HEK293 (cell line): Measurements from ENCODE around the gene CCDC28B.

ENCODE experiments used
- CTCF ChIA-PET: fragments of 350-600 bp; formaldehyde crosslinking; extraction: SDS; loops from one replicate; lab custom pipeline; 2021; ENCODE audit warnings: antibody characterized with exemption; lab: Yijun Ruan, JAX
- POLR2A ChIA-PET: fragments of 300-600 bp; formaldehyde crosslinking; extraction: SDS; loops from one replicate; lab custom pipeline; 2020; ENCODE audit warnings: antibody characterized with exemption, inconsistent platforms; lab: Yijun Ruan, JAX
- H3K27ac ChIP-seq: fragments of 200-500 bp; sonication (Bioruptor generic); 2 replicates; pipeline ENCODE4 v1.5.1; 2014; ENCODE audit warnings: low read depth, low read length, control low read depth, inconsistent platforms; ENCODE audit errors: extremely low read depth
- H3K36me3 ChIP-seq, 2 experiments: fragments of 200-500 bp in 1 of 2; sonication (Bioruptor generic) in 1 of 2; 1 replicate in 1 of 2; 2 replicates in 1 of 2; pipeline ENCODE4 v1.5.1; 2014 to 2017; ENCODE audit warnings: inconsistent platforms in 2 of 2, low read length in 2 of 2; ENCODE audit not compliant: control insufficient read depth in 2 of 2, insufficient read depth in 1 of 2
- H3K4me1 ChIP-seq: fragments of 200-500 bp; sonication (Bioruptor generic); 2 replicates; pipeline ENCODE4 v1.5.1; 2014; ENCODE audit warnings: mild to moderate bottlenecking, low read length, inconsistent platforms; ENCODE audit not compliant: control insufficient read depth, insufficient read depth
- H3K4me3 ChIP-seq: 2 replicates; pipeline ENCODE4 v1.5.1; 2011; ENCODE audit warnings: low read depth, mild to moderate bottlenecking, control low read depth, low read length, moderate library complexity
- H3K9me3 ChIP-seq: fragments of 200-500 bp; sonication (Bioruptor generic); 2 replicates; pipeline ENCODE4 v1.5.1; 2014; ENCODE audit warnings: low read depth, low read length, inconsistent platforms; ENCODE audit not compliant: control insufficient read depth, insufficient read depth
- EGR2 ChIP-seq: fragments of 450-650 bp; formaldehyde crosslinking; IDR thresholded peaks from 2 replicates; pipeline ENCODE4 v1.5.1; 2016; ENCODE audit warnings: low read depth, missing biosample characterization, missing genetic modification characterization
- HOXD13 ChIP-seq: sonication (generic); formaldehyde crosslinking; IDR thresholded peaks from 2 replicates; pipeline ENCODE4 v1.8.0; 2022; ENCODE audit warnings: missing genetic modification reagents, borderline replicate concordance
- INSM2 ChIP-seq: fragments of 450-650 bp; formaldehyde crosslinking; IDR thresholded peaks from 2 replicates; pipeline ENCODE4 v1.5.1; 2016; ENCODE audit warnings: missing biosample characterization, missing genetic modification characterization
- PRDM4 ChIP-seq: fragments of 450-650 bp; formaldehyde crosslinking; IDR thresholded peaks from 2 replicates; pipeline ENCODE4 v1.5.1; 2017; ENCODE audit warnings: missing biosample characterization, missing genetic modification characterization
- PRDM6 ChIP-seq: fragments of 450-650 bp; formaldehyde crosslinking; IDR thresholded peaks from 2 replicates; pipeline ENCODE4 v1.5.1; 2017; ENCODE audit warnings: missing biosample characterization, missing genetic modification characterization
- SCRT1 ChIP-seq: fragments of 450-650 bp; formaldehyde crosslinking; IDR thresholded peaks from 2 replicates; pipeline ENCODE4 v1.5.1; 2016; ENCODE audit warnings: missing biosample characterization, missing genetic modification characterization, borderline replicate concordance
- SCRT2 ChIP-seq: fragments of 450-650 bp; formaldehyde crosslinking; IDR thresholded peaks from 2 replicates; pipeline ENCODE4 v1.5.1; 2016; ENCODE audit warnings: missing biosample characterization, missing genetic modification characterization
- SETDB1 ChIP-seq: IDR thresholded peaks from one replicate; pipeline ENCODE4 v1.6.1; 2017; ENCODE audit warnings: mild to moderate bottlenecking, low read length, moderate library complexity, mixed read lengths; ENCODE audit not compliant: insufficient read length
- YY1 ChIP-seq: fragments of 450-650 bp; formaldehyde crosslinking; IDR thresholded peaks from 2 replicates; pipeline ENCODE4 v1.5.1; 2018; ENCODE audit warnings: missing biosample characterization, missing genetic modification characterization
- ZNF138 ChIP-seq: fragments of 450-650 bp; formaldehyde crosslinking; IDR thresholded peaks from 2 replicates; pipeline ENCODE4 v1.5.1; 2016; ENCODE audit warnings: missing biosample characterization, missing genetic modification characterization, borderline replicate concordance
- ZNF140 ChIP-seq: fragments of 450-650 bp; formaldehyde crosslinking; IDR thresholded peaks from 2 replicates; pipeline ENCODE4 v1.5.1; 2016; ENCODE audit warnings: missing biosample characterization, missing genetic modification characterization
- ZNF19 ChIP-seq: fragments of 450-650 bp; formaldehyde crosslinking; IDR thresholded peaks from 2 replicates; pipeline ENCODE4; 2016; ENCODE audit warnings: missing biosample characterization, missing genetic modification characterization, low read depth
- ZNF214 ChIP-seq: fragments of 450-650 bp; formaldehyde crosslinking; IDR thresholded peaks from 2 replicates; pipeline ENCODE4 v1.5.1; 2017; ENCODE audit warnings: missing biosample characterization, mild to moderate bottlenecking, missing genetic modification characterization, borderline replicate concordance
- ZNF501 ChIP-seq: fragments of 450-650 bp; formaldehyde crosslinking; IDR thresholded peaks from 2 replicates; pipeline ENCODE4 v1.5.1; 2016; ENCODE audit warnings: missing biosample characterization, missing genetic modification characterization
- ZNF664 ChIP-seq: fragments of 450-650 bp; formaldehyde crosslinking; IDR thresholded peaks from 2 replicates; pipeline ENCODE4 v1.5.1; 2016; ENCODE audit warnings: missing biosample characterization, missing genetic modification characterization
- ZNF707 ChIP-seq: fragments of 450-650 bp; formaldehyde crosslinking; IDR thresholded peaks from 2 replicates; pipeline ENCODE4 v1.5.1; 2016; ENCODE audit warnings: missing biosample characterization, missing genetic modification characterization
- ZNF791 ChIP-seq: fragments of 450-650 bp; formaldehyde crosslinking; IDR thresholded peaks from 2 replicates; pipeline ENCODE4 v1.5.1; 2016; ENCODE audit warnings: missing biosample characterization, missing genetic modification characterization
- ZNF830 ChIP-seq: fragments of 450-650 bp; IDR thresholded peaks from 2 replicates; pipeline ENCODE4 v1.5.0; 2018; ENCODE audit warnings: missing biosample characterization, missing genetic modification characterization, low read depth, mild to moderate bottlenecking, moderate library complexity

The CCDC28B gene

GRCh38 chr1:32219022-32219421, 18.6 kb downstream of the CCDC28B start:
- Histone ChIP-seq H3K4me3 (no peak overlapping the region), H3K4me1 (peaks cover 2% of the 10 kb centered on the region; the same call in 1 of the 2 replicates), H3K9me3 (no peaks in the 10 kb centered on the region), H3K27ac (no peak overlapping the region), H3K36me3 (peaks cover 0 to 69% of the 10 kb centered on the region in 2 experiments; a peak in 2 of 3 replicates)
- ChIA-PET POLR2A (interaction anchor here (2.0 kb wide), 1 partner anchor 117 kb away, joined by 5 read pairs; the partner anchor contains the start of gene MARCKSL1), CTCF (interaction anchor here (0.6 to 1.2 kb wide), 2 partner anchors 52 to 196 kb away, joined by 3 to 5 read pairs; no protein-coding TSS in a partner anchor)
- TF ChIP-seq ZNF707 (tag by site-specific recombination) (no peak), ZNF830 (tag by site-specific recombination) (no peak), INSM2 (tag by site-specific recombination) (no peak)

DNA sequence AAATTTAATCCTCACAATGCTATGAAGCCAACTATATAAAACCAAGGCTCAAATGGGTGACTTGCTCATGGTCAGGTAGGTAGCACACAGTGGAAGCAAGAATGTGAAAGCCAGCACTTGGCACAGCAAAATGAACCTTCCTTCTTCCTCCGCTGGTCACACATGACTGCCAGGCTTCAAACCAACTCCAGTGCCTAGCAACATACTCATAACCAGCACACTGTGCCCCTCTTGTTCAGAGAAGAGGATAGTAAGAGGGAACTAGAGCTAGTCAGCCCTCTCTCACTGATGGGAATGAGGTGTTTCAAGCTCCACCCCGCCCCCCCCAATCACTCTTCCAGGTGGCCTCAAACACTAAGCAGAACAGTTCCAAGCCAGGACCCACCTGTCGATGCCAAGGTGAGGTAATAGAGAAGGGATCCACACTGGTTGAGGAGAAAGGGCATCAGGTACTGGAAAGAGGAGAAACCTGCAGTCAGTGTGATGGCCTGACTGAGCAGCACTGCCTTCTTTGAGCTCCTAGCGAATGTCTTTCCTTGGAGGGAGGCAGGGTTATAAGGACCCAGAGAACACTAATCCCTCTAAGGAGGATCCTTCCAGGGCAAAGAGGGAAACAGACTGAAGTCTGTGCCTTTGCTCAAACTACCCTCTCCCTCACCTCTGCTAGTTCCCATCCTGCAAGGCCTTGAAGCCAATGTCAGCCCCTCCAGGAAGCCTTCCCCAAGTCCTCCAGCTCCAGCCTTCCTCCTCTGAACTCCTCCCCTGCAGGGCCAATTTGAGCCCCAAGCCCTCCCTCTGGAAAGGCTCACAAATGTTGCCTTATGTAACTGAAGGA, 20.6 kb downstream of the CCDC28B start:
- Histone ChIP-seq H3K9me3 (no peaks in the 10 kb centered on the region), H3K4me3 (peak overlapping the region; percentile 83), H3K4me1 (peaks cover 2% of the 10 kb centered on the region; the same call in 1 of the 2 replicates), H3K36me3 (peaks cover 12 to 70% of the 10 kb centered on the region in 2 experiments; a peak in 2 of 3 replicates), H3K27ac (peak overlapping the region; percentile 34; the same call in 1 of the 2 replicates)
- TF ChIP-seq ZNF791 (tag by site-specific recombination) (no peak), HOXD13 (no peak), EGR2 (tag by site-specific recombination) (no peak), SCRT1 (tag by site-specific recombination) (peak; percentile 78), ZNF140 (tag by site-specific recombination) (no peak), PRDM6 (tag by site-specific recombination) (no peak), SCRT2 (tag by site-specific recombination) (peak; percentile 98), SETDB1 (no peak), PRDM4 (tag by site-specific recombination) (no peak), ZNF19 (tag by site-specific recombination) (no peak), ZNF138 (tag by site-specific recombination) (no peak), ZNF214 (tag by site-specific recombination) (no peak), ZNF501 (no peak), YY1 (tag by site-specific recombination) (no peak), ZNF664 (tag by site-specific recombination) (no peak)
- ChIA-PET POLR2A (interaction anchor here (0.8 to 1.2 kb wide), 2 partner anchors 8 to 28 kb away, joined by 3 read pairs; no protein-coding TSS in a partner anchor), CTCF (interaction anchor here (0.6 to 2.0 kb wide), 4 partner anchors 10 to 193 kb away, joined by 3 to 7 read pairs (median 4); partner anchors contain the start of gene CCDC28B)
